Prostate gland (tissue), 2 donors: ENCODE data around the gene SLC4A2.

Source experiments
- POLR2A ChIP-seq: fragments of 450-650 bp; IDR thresholded peaks from one replicate; pipeline ENCODE4 v1.6.1; 2016; ENCODE audit warnings: antibody characterized with exemption, mild to moderate bottlenecking
- POLR2AphosphoS5 ChIP-seq: sonication (generic); formaldehyde crosslinking; IDR thresholded peaks from one replicate; pipeline ENCODE4 v1.6.1; 2017; ENCODE audit warnings: antibody characterized with exemption
- TF ChIP-seq, protein P1 (sequence below), 4 experiments: fragments of 200-600 bp in 2 of 4; fragments of 450-650 bp in 2 of 4; sonication (generic) in 2 of 4; IDR thresholded peaks; 1 replicate in 3 of 4; 2 replicates in 1 of 4; pipeline ENCODE4 v1.5.1; 2016 to 2019; ENCODE audit warnings: antibody characterized with exemption in 4 of 4, mild to moderate bottlenecking in 2 of 4, moderate library complexity in 2 of 4

DNA sequence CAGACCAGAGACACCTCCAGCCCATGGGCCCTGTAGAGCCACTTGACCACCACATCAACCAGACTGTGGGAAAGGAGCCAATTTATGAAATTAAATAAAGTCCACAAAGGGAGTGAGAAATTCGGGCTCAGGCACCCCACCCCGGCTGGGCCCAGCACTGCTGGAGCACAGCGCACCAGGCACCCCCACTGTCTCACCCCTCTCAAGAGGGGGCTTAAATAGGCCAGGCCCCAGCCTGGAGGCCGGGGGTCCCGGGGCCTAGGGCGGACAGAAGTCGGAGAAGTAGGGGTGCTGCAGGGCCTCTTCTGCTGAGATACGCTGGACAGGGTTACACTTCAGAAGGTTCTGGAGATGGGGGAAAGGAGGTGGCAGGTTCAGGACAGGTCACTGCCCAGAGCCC is 5.6 kb upstream of the SLC4A2 start:
- TF ChIP-seq, protein P1, sequence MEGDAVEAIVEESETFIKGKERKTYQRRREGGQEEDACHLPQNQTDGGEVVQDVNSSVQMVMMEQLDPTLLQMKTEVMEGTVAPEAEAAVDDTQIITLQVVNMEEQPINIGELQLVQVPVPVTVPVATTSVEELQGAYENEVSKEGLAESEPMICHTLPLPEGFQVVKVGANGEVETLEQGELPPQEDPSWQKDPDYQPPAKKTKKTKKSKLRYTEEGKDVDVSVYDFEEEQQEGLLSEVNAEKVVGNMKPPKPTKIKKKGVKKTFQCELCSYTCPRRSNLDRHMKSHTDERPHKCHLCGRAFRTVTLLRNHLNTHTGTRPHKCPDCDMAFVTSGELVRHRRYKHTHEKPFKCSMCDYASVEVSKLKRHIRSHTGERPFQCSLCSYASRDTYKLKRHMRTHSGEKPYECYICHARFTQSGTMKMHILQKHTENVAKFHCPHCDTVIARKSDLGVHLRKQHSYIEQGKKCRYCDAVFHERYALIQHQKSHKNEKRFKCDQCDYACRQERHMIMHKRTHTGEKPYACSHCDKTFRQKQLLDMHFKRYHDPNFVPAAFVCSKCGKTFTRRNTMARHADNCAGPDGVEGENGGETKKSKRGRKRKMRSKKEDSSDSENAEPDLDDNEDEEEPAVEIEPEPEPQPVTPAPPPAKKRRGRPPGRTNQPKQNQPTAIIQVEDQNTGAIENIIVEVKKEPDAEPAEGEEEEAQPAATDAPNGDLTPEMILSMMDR (IDR thresholded peaks at IDR 0.05), result no peak
- TF ChIP-seq POLR2AphosphoS5, result no peak
- no peak for TF ChIP-seq POLR2A
